ENCODE results near the gene NOL4L.
A peak's percentile ranks its signal among the peaks of the same experiment; 100 is the strongest.
"Not testable (repeated sequence)": the region's sequence is repeated elsewhere in the genome, so short reads cannot be mapped to it uniquely, and the experiment has no call there.

Gene NOL4L

DNA sequence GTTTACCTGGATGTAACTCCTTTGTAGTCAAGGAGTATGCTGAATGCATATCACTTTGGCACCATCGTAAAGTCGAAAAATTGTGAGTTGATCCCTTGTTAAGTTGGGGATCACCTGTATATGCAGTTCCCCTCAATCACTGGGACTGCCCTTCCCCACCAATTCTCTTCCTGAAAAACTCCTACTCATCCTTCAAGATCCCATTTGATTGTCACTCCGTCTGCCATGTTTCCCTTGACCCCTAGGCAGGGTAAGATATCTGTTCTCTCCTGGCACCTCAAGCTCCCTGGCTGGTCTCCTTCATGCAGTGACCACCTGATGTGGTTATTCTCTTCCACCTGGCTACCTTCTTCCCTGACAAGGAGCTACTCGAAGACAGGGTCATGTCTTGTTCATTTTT, 10.0 kb upstream of the NOL4L start:
- DNase-seq = no peak

- not testable (repeated sequence) for DNase-seq
Observed at GRCh38 chr20:32594669-32595068, 9.5 kb upstream of the NOL4L start.

GRCh38 chr20:32594204-32594603, 9.1 kb upstream of the NOL4L start:
- DNase-seq = no peak

GRCh38 chr20:32592616-32593015, 7.5 kb upstream of the NOL4L start:
- not testable (repeated sequence) for DNase-seq

DNA sequence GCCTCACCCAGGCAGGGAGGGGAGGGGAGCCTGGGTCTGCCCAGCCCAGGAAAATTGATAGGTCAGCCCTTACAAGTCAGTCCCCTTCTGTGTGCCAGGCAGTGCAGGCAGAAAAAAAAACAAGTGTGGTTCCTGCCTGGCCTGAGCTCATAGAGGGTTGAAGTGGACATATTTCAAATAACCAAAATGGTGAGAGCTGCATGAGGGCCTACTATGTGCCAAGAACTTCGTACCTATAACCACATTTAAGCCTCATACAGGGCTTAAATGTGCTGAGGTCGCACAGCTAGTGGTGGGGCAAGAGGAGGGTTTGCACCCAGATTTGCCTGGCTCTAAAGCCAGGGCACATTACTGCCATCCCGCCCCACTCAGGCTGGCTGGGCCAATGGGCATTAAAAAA, 6.9 kb upstream of the NOL4L start:
- DNase-seq = no peak

DNA sequence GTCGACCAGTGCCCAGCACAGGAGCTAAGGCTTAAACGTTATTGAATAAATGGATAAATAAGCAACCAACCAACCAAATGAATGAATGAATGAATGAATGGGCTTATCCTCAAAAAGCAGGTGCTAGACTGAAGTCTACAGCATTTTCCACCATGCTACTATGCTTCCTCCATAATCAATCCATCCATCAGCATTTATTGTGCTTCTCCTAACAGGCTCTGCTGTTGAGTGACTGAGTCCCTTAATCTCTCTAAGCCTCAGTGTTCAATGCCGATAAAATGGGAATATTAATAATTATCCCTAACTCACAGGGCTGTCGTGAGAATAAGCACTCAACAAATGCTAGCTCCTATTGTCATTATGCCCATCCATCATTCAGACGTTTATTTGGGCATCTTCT, 4.6 kb upstream of the NOL4L start:
- DNase-seq = no peak

- DNase-seq = no peak
Observed at GRCh38 chr20:32589256-32589655, 4.1 kb upstream of the NOL4L start.

DNA sequence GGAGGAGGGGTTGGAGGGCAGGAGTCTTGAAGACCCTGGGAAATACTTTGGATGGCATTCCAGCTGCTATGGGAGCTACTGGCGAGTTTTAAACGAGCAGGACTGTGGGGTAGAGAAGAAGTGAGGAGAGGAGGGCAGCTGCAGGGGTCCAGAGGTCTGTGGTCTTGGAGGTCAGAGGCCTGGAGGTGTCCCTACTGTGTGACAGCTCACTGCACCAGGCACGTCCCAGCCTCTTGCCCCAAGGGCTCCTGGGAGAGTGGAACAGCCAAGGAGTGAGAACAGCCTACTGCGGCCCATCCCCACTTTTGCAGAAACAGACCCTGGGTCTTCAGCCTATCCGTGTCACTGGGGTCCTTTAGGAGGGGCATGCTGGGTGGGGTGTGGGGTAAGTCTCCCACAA, 2.9 kb upstream of the NOL4L start:
- no peak for DNase-seq

- DNase-seq = no peak
Observed at GRCh38 chr20:32586291-32586690, 1.2 kb upstream of the NOL4L start.

- no peak for DNase-seq
Observed at GRCh38 chr20:32585586-32586127, 524 bp upstream of the NOL4L start.

DNA sequence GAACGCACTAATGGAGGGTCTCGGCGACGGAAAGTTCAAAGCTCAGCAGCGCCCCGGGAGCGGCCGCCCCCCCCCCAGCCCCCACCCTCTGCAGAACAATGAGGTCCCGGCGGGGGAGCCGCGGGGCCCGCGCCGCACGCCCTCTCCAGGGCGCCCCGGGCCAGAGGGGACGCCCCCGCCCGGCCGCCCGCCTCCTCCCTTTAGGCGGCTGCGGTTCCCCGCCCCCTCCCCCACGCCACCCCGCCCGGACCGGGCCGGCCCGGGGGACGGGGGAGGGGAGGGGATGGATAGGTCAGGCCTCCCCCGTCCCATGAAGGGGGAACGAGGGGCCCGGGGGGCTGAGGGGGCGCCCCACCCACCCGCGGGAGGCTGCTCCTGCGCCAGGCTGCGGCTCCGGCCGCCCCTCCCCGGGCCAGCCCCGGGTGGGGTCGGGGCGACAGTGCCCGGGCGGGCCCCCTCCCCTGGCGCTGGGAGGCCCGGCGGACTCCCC, 1.5 kb downstream of the NOL4L start:
- DNase-seq = peak; percentile 5

DNA sequence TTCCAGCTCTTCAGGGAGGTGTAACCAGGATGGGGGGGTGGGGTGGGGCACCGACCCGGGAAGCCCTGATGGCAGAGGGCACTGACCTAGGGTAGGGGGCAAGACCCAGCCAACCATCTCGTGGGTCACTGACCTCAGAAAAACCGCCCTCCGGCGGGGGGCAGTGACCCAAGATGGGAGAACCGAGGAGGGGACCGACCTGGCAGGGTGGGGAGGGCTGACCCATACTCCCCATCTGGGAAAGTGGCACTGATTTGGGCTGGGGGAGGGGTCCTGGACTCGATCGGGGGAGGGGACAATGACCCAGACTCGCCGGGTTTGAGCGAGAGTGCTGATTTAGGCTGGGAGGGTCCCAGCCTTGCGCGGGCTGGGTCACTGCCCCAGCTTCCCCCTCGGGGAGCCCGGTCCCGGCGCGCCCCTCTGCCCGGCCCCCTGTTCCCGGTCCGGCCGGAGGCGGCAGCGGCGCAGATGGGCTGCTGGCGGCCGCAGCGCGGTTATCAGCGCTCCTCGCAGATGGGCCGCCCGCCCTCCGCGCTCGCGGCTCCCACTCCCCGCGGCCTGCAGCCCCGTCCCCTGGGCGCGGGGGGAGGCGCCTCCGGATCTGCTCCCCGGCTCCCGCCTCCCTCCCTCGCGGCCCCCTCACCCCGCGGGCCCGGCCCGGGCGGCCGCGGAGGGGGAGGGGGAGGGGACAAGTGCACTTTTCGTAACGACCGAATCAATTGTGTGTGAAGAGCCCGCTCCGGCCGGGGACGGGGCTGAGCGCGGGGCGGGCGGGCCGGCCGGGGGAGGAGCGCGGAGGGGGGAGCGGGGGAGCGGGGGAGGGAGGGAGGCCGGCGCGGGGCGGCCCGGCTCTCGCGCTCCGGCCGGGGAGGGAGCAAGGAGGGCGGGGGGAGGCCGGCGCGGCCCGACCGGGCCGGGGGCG, 2.2 kb downstream of the NOL4L start:
- DNase-seq = peak; percentile 12

DNA sequence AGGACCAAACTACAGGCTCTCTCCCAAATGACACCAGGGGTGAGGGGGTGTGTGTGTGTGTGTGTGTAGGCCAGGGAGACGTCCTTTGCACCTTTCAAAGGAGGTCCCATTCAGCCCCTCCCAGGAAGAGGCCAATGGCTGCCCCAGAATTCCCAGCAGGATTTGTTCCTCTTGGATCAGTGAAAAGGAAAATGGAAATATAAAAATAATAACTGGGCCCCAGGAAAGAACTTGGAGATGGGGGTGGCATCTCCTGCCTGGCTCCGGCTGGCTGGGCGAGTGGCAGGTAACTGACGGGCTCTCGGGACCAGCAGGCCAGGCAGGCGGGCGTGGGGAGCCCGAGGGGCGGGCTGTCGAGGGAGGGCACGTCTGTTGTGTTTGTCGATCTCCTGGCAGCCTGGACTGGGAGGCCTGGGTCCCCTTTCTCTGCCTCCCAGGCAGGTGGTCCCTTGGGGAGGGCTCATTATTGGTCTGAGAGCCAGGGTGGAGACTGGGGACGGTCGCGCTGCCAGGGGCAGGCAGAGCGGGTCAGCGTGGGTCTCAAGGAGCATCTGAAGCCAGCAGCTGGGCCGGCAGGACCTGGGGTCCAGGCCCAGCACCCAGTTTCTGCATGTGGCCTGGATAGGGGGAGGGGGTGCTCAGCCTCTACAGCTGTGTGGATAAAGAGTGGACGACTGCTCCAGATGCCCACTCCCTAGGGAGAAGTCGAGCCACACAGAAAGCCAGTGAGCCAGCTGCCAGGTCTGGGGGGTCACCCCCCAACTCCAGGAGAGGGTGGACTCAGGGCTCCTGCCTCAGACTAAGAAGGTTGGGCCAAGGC, 3.1 kb downstream of the NOL4L start:
- no peak for DNase-seq

GRCh38 chr20:32580970-32581838, 3.9 kb downstream of the NOL4L start:
- no peak for DNase-seq

DNA sequence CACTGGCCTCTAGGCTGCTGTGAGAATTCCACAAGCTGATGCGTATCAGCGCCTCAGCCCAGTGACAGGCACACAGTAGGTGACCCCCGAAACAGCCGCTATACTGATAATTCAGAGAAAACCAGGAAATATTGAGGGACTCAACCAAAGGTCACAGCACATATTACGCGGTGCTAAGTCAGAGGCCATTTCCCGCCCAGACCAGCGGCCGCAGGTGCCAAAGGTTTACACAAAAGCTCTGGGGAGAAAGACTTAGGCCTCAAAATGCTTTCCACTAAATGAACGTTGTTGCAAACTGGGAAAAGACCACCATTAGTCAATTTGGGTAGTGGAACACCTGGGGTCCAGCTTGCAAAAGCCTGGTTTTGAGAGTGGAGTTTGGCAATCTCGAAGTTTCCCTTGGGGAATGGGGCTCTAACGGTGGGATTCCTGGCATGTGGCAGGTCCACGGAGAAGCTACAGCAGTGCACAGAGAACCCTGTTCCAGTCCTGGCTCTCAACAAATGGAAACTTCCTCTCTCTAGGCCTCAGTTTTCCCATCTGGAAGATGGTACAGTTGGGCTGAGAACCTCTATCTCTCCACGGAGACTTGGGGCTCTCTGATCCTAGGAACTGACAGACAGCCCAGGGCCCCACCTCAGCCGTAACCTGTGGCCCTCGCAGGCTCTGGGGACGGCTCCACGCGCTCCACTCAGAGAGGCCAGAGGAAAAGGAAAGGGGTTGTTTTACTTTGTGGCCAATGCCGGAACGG, 4.7 kb downstream of the NOL4L start:
- no peak for DNase-seq

DNA sequence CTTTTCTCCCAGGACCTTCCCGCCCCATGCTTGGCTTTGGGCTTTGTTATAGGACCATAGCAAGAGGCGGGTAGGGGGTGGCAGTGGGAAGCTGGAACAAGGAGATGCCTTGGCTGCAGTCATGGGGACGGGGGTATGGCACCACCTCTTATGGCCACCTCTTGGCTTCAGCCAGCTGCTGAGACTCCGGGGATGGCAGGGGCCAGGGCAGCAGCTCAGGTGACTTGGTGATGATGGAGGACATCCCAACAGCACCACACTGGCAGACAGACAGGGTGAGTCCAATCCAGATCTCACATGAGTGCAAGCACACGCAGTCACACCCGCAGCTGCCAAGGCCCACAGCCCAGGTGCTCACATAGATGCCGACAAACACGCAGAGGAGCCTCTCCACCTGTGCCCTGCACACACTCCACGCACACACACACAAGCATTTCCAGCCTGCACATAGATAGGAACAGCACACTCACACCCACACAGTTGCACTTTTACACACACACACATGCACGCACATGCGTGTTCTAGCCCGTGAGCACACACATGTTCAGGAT, 6.2 kb downstream of the NOL4L start:
- DNase-seq = no peak

DNA sequence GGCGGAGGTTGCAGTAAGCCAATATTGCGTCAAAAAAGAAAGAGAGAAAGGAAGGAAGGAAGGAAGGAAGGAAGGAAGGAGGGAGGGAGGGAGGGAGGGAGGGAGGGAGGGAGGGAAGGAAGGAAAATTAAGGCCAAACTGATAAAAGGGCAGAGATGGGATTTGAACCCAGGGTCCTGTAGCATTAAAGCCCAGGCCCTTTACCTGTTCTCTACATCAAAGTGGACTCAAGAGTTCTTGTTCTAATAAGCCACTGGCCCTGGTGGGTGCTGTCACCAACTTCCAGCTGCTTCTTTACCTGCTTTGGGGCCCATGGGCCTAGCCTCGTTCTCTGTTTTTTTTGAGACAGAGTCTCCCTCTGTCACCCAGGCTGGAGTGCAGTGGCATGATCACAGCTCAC, 7.1 kb downstream of the NOL4L start:
- not testable (repeated sequence) for DNase-seq

- DNase-seq = no peak
Observed at GRCh38 chr20:32577657-32578056, 7.5 kb downstream of the NOL4L start.

DNA sequence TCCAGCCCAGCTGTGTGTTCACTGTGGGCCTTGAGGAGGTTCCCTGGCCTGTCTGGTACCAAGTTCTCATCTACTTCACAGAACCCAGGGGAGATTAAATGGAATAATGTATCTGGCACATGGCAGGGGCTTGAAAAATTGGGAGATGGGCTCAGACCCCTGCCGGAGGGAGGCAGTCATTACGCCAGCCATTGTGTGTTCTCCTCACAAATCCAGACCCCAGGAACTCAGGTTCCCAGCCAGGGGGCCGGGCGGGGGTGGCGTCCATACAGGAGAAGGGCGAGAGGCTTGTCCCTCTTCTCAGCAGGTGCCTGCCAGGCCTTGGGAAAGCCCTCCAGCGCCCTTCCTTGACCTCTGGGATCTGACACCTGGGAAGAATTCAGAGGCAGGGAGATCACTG, 8.1 kb downstream of the NOL4L start:
- DNase-seq = no peak

DNA sequence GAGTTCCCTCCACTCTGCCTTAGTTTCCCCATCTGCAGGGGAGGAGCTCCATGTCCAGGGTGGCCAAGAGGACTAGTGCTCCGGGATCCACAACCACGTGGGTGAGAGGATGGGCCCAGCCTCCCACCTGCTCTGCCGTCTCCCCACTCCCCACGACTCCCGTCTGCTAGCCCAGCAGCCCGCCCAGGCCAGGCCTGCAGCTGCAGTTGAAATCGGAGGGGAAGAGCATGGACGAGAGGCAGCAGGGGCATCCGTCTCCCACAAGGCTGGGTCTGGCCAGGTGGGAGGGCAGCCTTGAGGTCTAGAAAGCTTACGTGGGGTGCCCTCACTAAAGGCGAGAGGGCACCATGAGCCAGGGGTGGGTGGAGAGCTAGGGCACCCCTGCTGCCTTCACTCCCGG, 8.6 kb downstream of the NOL4L start:
- DNase-seq = no peak

GRCh38 chr20:32575805-32576204, 9.3 kb downstream of the NOL4L start:
- DNase-seq = no peak

DNA sequence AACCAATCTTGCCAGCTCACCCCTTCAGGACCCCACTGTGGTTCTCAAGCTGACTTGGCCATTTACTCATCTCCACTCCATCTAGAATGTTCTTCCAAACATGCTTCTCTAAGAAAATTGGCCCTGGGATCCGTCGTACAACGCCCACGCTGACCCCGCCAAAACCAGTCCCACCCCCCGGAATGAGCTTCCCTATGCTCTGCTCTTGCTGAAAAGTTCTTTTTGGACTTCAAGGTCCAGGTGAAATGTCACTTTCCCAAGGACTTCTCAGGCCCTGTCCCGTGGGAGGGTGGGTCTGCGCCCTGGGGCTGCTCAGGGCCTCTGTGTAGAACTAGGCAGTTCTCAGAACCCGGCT, 9.9 kb downstream of the NOL4L start:
- no peak for DNase-seq
